Measurements from ENCODE around the gene RNU2-63P. TPM values are rescaled to one million over a fixed set of nuclear protein-coding genes. Genes with fewer than 3 reads are reported as not detected.
"Not testable (repeated sequence)": the region's sequence is repeated elsewhere in the genome, so short reads cannot be mapped to it uniquely, and the experiment has no call there.

The RNU2-63P gene
- total RNA-seq, 2 experiments from 2014 or later = 17.9 to 246 TPM

DNA sequence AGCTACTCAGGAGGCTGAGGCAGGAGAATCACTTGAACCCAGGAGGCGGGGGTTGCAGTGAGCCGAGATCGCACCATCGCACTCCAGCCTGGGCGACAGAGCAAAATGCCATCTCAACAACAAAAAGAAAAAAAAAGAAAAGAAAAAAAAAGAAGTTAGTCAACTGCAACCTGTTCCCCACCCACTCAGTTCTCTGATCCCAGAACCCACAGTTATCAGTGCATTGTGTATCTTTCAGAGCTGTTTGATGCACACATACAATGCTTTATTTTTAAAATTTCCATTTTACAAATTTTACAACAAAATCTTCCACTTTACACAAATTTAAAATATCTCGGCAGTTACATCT is 14.0 kb downstream of the RNU2-63P start:
- no peaks in the 10 kb centered on the region for H3K9me3 ChIP-seq (ENCODE audit: low read length)

DNA sequence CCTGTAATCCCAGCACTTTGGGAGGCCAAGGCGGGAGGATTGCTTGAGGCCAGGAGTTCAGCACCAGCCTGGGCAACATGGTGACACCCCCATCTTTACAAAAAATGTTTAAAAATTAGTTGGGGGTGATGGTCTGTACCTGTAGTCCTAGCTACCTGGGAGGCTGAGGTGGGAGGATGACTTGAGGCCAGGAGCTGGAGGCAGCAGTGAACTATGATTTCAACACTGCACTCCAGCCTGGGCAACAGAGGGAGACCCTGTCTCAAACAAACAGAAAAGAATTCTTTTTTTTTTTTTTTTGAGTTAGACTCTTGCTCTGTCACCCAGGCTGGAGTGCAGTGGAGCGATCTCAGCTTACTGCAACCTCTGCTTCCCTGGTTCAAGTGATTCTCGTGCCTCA is 15.9 kb downstream of the RNU2-63P start:
- POLR2A ChIA-PET = interaction anchor here (0.9 kb wide), 1 partner anchor 9 kb away, joined by 4 read pairs; no protein-coding TSS in a partner anchor
- DNase-seq (ENCODE audit: low spot score); H3K36me3 ChIP-seq (ENCODE audit: insufficient read depth, low read length); H3K9me3 ChIP-seq (ENCODE audit: low read length); H3K9me2 ChIP-seq (ENCODE audit: insufficient read depth, low read length); H3K27ac ChIP-seq (ENCODE audit: low read depth, low read length, poor library complexity, severe bottlenecking); H3K4me1 ChIP-seq (ENCODE audit: insufficient read depth, low read length, poor library complexity, severe bottlenecking); H3K4me3 ChIP-seq (ENCODE audit: low read depth, low read length, poor library complexity, severe bottlenecking); H4K20me1 ChIP-seq (ENCODE audit: insufficient read depth, low read length); H3K79me2 ChIP-seq (ENCODE audit: insufficient read depth, low read depth, low read length); BruUV-seq (replicated peaks); CTCF ChIA-PET (ENCODE audit: unreplicated experiment); H3K4me2 ChIP-seq (ENCODE audit: low read length); H2AFZ ChIP-seq (ENCODE audit: low read length): not testable (repeated sequence)
- intact Hi-C loops (cut with micrococcal nuclease; ENCODE audit: unreplicated experiment) = loop anchor here (5.0 kb wide), 1 partner anchor 162 kb away; no protein-coding TSS in a partner anchor

More for the DNA sequence above, 14.0 kb downstream of the RNU2-63P start:
- CTCF ChIA-PET (ENCODE audit: unreplicated experiment) = no interaction called here
- no peaks in the 10 kb centered on the region for H3K36me3 ChIP-seq (ENCODE audit: insufficient read depth, low read length)
- no TSS peak for BruUV-seq (replicated peaks)
- H4K20me1 ChIP-seq (ENCODE audit: insufficient read depth, low read length) = no peaks in the 10 kb centered on the region
- intact Hi-C loops (cut with micrococcal nuclease; ENCODE audit: unreplicated experiment) = loop anchor here (5.0 kb wide), 1 partner anchor 160 kb away; no protein-coding TSS in a partner anchor
- no peaks in the 10 kb centered on the region for H3K9me2 ChIP-seq (ENCODE audit: insufficient read depth, low read length)
- H3K79me2 ChIP-seq (ENCODE audit: insufficient read depth, low read depth, low read length) = no peaks in the 10 kb centered on the region
- no peak overlapping the region for H3K4me2 ChIP-seq (ENCODE audit: low read length)
- TF ChIP-seq EZH2phosphoT487 (IDR thresholded peaks at IDR 0.05; ENCODE audit: borderline replicate concordance, low read depth, low read length) (no peak), CTCF (conservative IDR thresholded peaks at IDR 0.05; ENCODE audit: low read length) (no peak)
- no peak for DNase-seq (ENCODE audit: low spot score)
- POLR2A ChIA-PET = no interaction called here
- H3K4me1 ChIP-seq (ENCODE audit: insufficient read depth, low read length, poor library complexity, severe bottlenecking) = peaks cover 6% of the 10 kb centered on the region
- no peak overlapping the region for H3K4me3 ChIP-seq (ENCODE audit: low read depth, low read length, poor library complexity, severe bottlenecking)
- no peak overlapping the region for H3K27ac ChIP-seq (ENCODE audit: low read depth, low read length, poor library complexity, severe bottlenecking)
- no peak overlapping the region for H2AFZ ChIP-seq (ENCODE audit: low read length)

DNA sequence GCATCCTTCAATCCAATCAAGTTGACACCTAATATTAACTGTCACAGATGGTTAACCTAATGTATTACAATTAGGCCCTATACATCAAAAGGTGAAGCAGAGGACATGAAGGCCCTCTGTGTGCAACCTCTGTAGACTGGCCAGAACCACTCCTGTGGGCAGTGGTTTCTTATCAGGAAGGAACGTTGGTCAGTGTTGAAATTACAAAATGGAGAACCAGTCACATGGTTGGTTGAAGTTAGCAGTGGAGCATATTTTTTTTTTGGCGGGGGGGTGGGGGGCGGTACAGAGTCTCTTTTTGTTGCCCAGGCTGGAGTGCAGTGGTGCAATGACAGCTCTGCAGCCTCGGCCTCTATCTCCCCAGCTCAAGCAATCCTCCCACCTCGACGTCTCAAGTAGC is 19.8 kb downstream of the RNU2-63P start:
- Histone ChIP-seq H2AFZ (ENCODE audit: low read length) (no peak overlapping the region), H3K9me2 (ENCODE audit: insufficient read depth, low read length) (no peaks in the 10 kb centered on the region), H3K4me2 (ENCODE audit: low read length) (no peak overlapping the region), H3K79me2 (ENCODE audit: insufficient read depth, low read depth, low read length) (no peaks in the 10 kb centered on the region), H3K4me1 (ENCODE audit: insufficient read depth, low read length, poor library complexity, severe bottlenecking) (peaks cover 3% of the 10 kb centered on the region), H3K36me3 (ENCODE audit: insufficient read depth, low read length) (no peaks in the 10 kb centered on the region), H3K27ac (ENCODE audit: low read depth, low read length, poor library complexity, severe bottlenecking) (no peak overlapping the region), H4K20me1 (ENCODE audit: insufficient read depth, low read length) (no peaks in the 10 kb centered on the region), H3K9me3 (ENCODE audit: low read length) (no peaks in the 10 kb centered on the region), H3K4me3 (ENCODE audit: low read depth, low read length, poor library complexity, severe bottlenecking) (no peak overlapping the region)
- no peak for DNase-seq (ENCODE audit: low spot score)
- TF ChIP-seq EZH2phosphoT487 (IDR thresholded peaks at IDR 0.05; ENCODE audit: borderline replicate concordance, low read depth, low read length) (no peak), CTCF (conservative IDR thresholded peaks at IDR 0.05; ENCODE audit: low read length) (no peak)
- BruUV-seq (replicated peaks) = no TSS peak
- ChIA-PET POLR2A (no interaction called here), CTCF (ENCODE audit: unreplicated experiment) (no interaction called here)
- intact Hi-C loops (cut with micrococcal nuclease; ENCODE audit: unreplicated experiment) = no loop called here
